HEK293 (cell line): ENCODE measurements around the gene CLP1.
A peak's percentile ranks its signal among the peaks of the same experiment; 100 is the strongest.

ENCODE experiments used
- ELK4 ChIP-seq: IDR thresholded peaks from 2 replicates; pipeline ENCODE4 v1.6.1; 2011; ENCODE audit warnings: mild to moderate bottlenecking, low read depth, low read length, borderline replicate concordance
- GLI4 ChIP-seq: fragments of 450-650 bp; formaldehyde crosslinking; IDR thresholded peaks from 2 replicates; pipeline ENCODE4 v1.5.1; 2016; ENCODE audit warnings: missing biosample characterization, missing genetic modification characterization
- HIC1 ChIP-seq: fragments of 450-650 bp; formaldehyde crosslinking; IDR thresholded peaks from 2 replicates; pipeline ENCODE4 v1.5.1; 2016; ENCODE audit warnings: missing biosample characterization, missing genetic modification characterization
- OVOL3 ChIP-seq: fragments of 450-650 bp; formaldehyde crosslinking; IDR thresholded peaks from 2 replicates; pipeline ENCODE4 v1.5.1; 2016; ENCODE audit warnings: missing biosample characterization, missing genetic modification characterization
- ZBTB11 ChIP-seq: fragments of 450-650 bp; formaldehyde crosslinking; conservative IDR thresholded peaks from 2 replicates; pipeline ENCODE4 v1.5.1; 2016; ENCODE audit warnings: low read depth, missing biosample characterization, missing genetic modification characterization
- ZBTB20 ChIP-seq: fragments of 450-650 bp; formaldehyde crosslinking; IDR thresholded peaks from 2 replicates; pipeline ENCODE4 v1.5.1; 2016; ENCODE audit warnings: missing biosample characterization, missing genetic modification characterization
- ZBTB21 ChIP-seq: fragments of 450-650 bp; formaldehyde crosslinking; IDR thresholded peaks from 2 replicates; pipeline ENCODE4 v1.5.1; 2017; ENCODE audit warnings: missing biosample characterization, missing genetic modification characterization
- ZBTB26 ChIP-seq: fragments of 450-650 bp; formaldehyde crosslinking; optimal IDR thresholded peaks from 2 replicates; pipeline ENCODE3; 2016; ENCODE audit warnings: missing biosample characterization, mild to moderate bottlenecking, missing genetic modification characterization
- ZBTB8A ChIP-seq: fragments of 450-650 bp; formaldehyde crosslinking; IDR thresholded peaks from 2 replicates; pipeline ENCODE4 v1.5.1; 2016; ENCODE audit warnings: missing biosample characterization, missing genetic modification characterization
- ZFHX2 ChIP-seq: fragments of 450-650 bp; formaldehyde crosslinking; conservative IDR thresholded peaks from 2 replicates; pipeline ENCODE4 v1.5.1; 2016; ENCODE audit warnings: missing biosample characterization, missing genetic modification characterization
- ZFP3 ChIP-seq: fragments of 450-650 bp; formaldehyde crosslinking; IDR thresholded peaks from 2 replicates; pipeline ENCODE4 v1.5.1; 2016; ENCODE audit warnings: low read depth, missing biosample characterization, missing genetic modification characterization
- ZIC2 ChIP-seq: fragments of 450-650 bp; formaldehyde crosslinking; IDR thresholded peaks from 2 replicates; pipeline ENCODE4 v1.5.1; 2016; ENCODE audit warnings: missing biosample characterization, missing genetic modification characterization
- ZNF133 ChIP-seq: fragments of 450-650 bp; formaldehyde crosslinking; IDR thresholded peaks from 2 replicates; pipeline ENCODE4 v1.5.1; 2016; ENCODE audit warnings: missing biosample characterization, missing genetic modification characterization
- ZNF184 ChIP-seq: fragments of 450-650 bp; IDR thresholded peaks from 2 replicates; pipeline ENCODE4 v1.5.1; 2018; ENCODE audit warnings: missing biosample characterization, mild to moderate bottlenecking, missing genetic modification characterization
- ZNF211 ChIP-seq: fragments of 450-650 bp; formaldehyde crosslinking; IDR thresholded peaks from 2 replicates; pipeline ENCODE4 v1.5.1; 2016; ENCODE audit warnings: low read depth, missing biosample characterization, missing genetic modification characterization
- ZNF398 ChIP-seq: fragments of 450-650 bp; formaldehyde crosslinking; IDR thresholded peaks from 2 replicates; pipeline ENCODE4 v1.5.1; 2017; ENCODE audit warnings: missing biosample characterization, missing genetic modification characterization
- ZNF449 ChIP-seq: fragments of 450-650 bp; formaldehyde crosslinking; IDR thresholded peaks from 2 replicates; pipeline ENCODE4 v1.5.1; 2017; ENCODE audit warnings: missing biosample characterization, mild to moderate bottlenecking, missing genetic modification characterization, moderate library complexity
- ZNF488 ChIP-seq: fragments of 450-650 bp; formaldehyde crosslinking; IDR thresholded peaks from 2 replicates; pipeline ENCODE4 v1.5.1; 2016; ENCODE audit warnings: missing biosample characterization, missing genetic modification characterization
- ZNF600 ChIP-seq: fragments of 450-650 bp; formaldehyde crosslinking; IDR thresholded peaks from 2 replicates; pipeline ENCODE4 v1.5.1; 2016; ENCODE audit warnings: missing biosample characterization, missing genetic modification characterization
- ZNF626 ChIP-seq: fragments of 450-650 bp; sonication (Bioruptor Pico); formaldehyde crosslinking; IDR thresholded peaks from 2 replicates; pipeline ENCODE4 v1.5.1; 2018; ENCODE audit warnings: missing biosample characterization, missing genetic modification characterization, inconsistent platforms
- ZNF654 ChIP-seq: fragments of 450-650 bp; formaldehyde crosslinking; IDR thresholded peaks from 2 replicates; pipeline ENCODE4 v1.5.1; 2016; ENCODE audit warnings: low read depth, missing biosample characterization, missing genetic modification characterization
- ZNF701 ChIP-seq: fragments of 450-650 bp; formaldehyde crosslinking; IDR thresholded peaks from 2 replicates; pipeline ENCODE4 v1.5.1; 2016; ENCODE audit warnings: missing biosample characterization, missing genetic modification characterization
- ZNF707 ChIP-seq: fragments of 450-650 bp; formaldehyde crosslinking; IDR thresholded peaks from 2 replicates; pipeline ENCODE4 v1.5.1; 2016; ENCODE audit warnings: missing biosample characterization, missing genetic modification characterization
- ZSCAN18 ChIP-seq: fragments of 450-650 bp; formaldehyde crosslinking; IDR thresholded peaks from 2 replicates; pipeline ENCODE4 v1.5.1; 2016; ENCODE audit warnings: missing biosample characterization, missing genetic modification characterization

CLP1 gene

GRCh38 chr11:57638005-57638781, 19.4 kb upstream of the CLP1 start (continued):
- TF ChIP-seq ELK4 (no peak), ZBTB21 (tag by site-specific recombination) (no peak), ZFP3 (tag by site-specific recombination) (no peak), ZBTB11 (tag by site-specific recombination) (no peak), ZFHX2 (tag by site-specific recombination) (no peak; the same call in 1 of the 2 replicates), ZNF626 (tag by site-specific recombination) (no peak), ZNF600 (tag by site-specific recombination) (no peak), ZNF211 (no peak), ZNF701 (tag by site-specific recombination) (no peak), OVOL3 (tag by site-specific recombination) (no peak), ZIC2 (tag by site-specific recombination) (no peak), ZBTB20 (peak; percentile 69), HIC1 (no peak), GLI4 (no peak), ZNF707 (tag by site-specific recombination) (no peak), ZNF133 (tag by site-specific recombination) (no peak), ZBTB26 (tag by site-specific recombination) (peak; percentile 17), ZNF654 (tag by site-specific recombination) (no peak), ZBTB8A (0 out of 2 replicates have a peak, but pooled peaks have one; percentile 18), ZNF488 (tag by site-specific recombination) (no peak), ZNF449 (tag by site-specific recombination) (no peak), ZSCAN18 (tag by site-specific recombination) (no peak), ZNF184 (tag by site-specific recombination) (no peak), ZNF398 (tag by site-specific recombination) (peak; percentile 93)
